Esophagus mucosa (tissue), 1 donor: ENCODE data around the gene SINHCAF. TPM values are rescaled to one million over a fixed set of nuclear protein-coding genes. Genes with fewer than 3 reads are reported as not detected.
"Not testable (repeated sequence)": the region's sequence is repeated elsewhere in the genome, so short reads cannot be mapped to it uniquely, and the experiment has no call there.

Experiments used
- ATAC-seq: fragments of 200-7000 bp; cut with Tn5 transposase; one replicate; pipeline ENCODE4 v1.9.1; 2020
- total RNA-seq: library from RNA; stranded (reverse); gene quantifications from one replicate; pipeline ENCODE4 v1.2.4, GENCODE V29; 2023
- donor health status: DM: yes; HTN: yes; CAD: no.

Gene SINHCAF
- total RNA-seq, 1 donor from 2014 or later = 46.6 TPM

GRCh38 chr12:31306866-31307265 is 19.1 kb downstream of the SINHCAF start:
- no peak for ATAC-seq

- no peak for ATAC-seq
Measured at GRCh38 chr12:31303466-31303865, 22.5 kb downstream of the SINHCAF start.

DNA sequence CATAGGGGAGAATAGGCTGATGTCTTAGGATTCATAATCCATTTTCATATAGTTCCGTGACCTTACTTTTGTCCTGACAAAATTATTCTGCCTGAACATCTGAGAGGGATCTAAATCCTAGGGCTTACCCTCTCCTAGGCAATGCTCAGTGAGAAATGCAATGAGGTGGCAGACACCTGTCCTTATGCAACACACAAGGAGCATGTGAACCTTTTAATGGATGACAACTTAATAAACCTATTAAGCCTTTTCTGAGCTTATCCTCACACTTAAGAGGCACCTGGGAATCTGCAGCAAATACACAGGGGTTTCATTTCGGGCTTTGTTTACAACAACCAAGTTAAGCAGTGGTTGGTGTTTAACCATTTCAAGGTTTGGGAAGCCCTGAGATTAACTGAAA is 24.6 kb downstream of the SINHCAF start:
- ATAC-seq = no peak

GRCh38 chr12:31300783-31301182 is 25.2 kb downstream of the SINHCAF start:
- no peak for ATAC-seq

GRCh38 chr12:31300341-31300740 is 25.6 kb downstream of the SINHCAF start:
- no peak for ATAC-seq

DNA sequence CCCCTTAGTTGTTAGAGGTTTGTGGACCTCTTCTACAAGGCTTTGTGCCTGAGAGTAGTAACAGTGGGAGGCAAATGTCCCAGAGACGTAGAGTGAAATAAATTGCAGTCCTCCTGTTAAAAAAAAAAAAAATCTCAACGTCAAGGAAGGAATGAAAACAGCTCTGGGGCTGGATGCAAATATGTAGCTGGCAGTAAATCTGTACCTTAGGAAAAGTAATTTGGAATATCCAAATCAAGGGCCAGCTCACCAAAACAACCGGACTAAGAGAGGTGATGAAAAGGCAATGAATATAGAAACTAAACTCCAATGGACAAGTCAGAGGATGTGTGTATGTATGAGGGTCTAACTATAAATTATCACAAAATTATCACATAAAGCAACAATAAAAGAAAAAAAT is 27.0 kb downstream of the SINHCAF start:
- ATAC-seq = no peak

DNA sequence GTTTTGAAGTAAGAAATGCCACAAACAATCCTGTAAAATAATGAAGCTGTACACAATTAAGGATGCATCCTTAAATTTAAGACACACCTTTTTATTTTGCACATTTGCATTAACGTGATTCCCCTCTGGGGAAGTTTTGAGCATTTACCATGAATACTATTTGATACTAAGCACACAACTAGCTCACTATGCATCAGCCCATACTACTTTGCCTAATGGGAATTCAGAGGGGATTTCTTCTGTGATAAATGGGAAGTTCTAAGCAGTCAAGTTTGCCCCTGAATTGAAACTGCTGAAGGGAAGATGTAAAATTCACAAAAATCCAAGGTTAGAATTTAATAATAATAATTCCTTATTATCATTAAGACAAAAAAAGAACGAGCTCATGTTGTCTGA is 27.4 kb downstream of the SINHCAF start:
- ATAC-seq = no peak

GRCh38 chr12:31297572-31298514 is 28.1 kb downstream of the SINHCAF start:
- ATAC-seq = no peak

DNA sequence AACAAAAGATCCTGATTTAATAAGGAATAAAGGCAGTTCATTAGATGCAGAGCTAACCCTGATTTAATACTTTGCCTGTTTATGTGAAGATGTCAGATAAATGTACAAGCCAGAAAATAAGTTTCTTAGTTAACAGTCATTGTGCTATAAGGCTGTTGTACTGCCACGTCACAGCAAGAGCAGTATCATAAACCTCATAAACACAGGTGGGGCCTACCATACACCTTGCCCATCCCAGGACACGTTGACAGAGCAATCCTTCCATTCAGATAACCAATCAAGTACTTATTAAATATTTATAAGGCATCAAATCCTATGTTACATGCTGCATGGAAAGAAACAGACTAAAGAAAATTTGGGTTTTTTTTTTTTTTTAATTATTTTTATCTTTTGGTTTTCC is 36.5 kb downstream of the SINHCAF start:
- ATAC-seq = no peak

DNA sequence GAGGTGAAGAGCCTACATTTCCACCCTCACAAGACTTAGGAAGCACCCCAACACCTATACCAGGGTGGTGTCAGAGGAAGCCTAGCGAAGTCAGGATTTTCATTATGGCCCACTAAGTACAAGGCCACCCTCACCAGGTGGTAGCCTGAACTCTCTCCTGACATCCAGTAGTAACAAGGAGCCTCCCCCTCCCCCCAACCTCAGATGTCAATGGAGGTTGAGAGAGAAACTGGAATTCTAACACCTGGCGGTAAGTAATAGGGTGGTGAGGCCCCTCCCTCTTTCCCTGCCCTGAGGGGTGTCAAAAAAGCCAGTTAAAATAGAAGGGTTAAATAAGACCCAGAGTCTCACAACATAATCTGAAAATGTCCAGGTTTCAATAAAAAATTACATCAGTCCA is 37.6 kb downstream of the SINHCAF start:
- ATAC-seq = no peak

DNA sequence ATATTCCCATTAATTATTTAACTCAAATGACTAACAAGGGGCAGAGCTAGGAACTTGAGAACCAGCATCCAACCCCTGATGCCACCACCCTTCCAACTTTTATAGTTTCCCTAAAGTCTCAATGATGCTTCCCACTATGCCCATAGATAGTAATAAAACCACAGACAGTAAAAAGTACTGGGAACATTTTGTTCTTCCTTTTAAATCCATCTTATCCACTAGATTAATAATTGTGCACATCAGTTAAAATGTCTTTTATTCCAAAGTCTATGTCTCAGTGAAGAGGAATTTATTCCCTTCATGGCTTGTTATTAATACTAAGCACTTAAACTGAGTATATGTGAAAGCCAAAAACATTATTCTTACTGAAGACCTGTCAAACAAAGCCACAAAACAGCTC is 45.8 kb downstream of the SINHCAF start:
- no peak for ATAC-seq

GRCh38 chr12:31279390-31279924 is 46.5 kb downstream of the SINHCAF start:
- no peak for ATAC-seq

DNA sequence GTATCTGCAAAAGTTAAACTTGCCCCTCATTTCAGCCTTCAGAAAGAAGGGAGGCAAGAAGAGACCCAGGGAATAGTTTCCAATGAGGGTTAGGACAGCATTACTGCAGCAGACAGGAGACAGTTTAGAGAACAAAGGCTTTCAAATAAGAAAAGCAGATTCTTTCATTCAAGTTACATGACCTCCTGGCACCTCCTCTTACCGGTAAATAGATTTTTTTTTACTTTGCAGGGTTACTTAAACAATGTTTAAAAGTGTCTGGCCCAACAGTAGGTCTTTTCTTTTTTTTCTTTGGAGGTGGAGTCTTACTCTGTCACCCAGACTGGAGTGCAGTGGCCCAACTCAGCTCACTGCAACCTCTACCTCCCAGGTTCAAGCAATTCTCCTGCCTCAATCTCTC is 47.1 kb downstream of the SINHCAF start:
- no peak for ATAC-seq

DNA sequence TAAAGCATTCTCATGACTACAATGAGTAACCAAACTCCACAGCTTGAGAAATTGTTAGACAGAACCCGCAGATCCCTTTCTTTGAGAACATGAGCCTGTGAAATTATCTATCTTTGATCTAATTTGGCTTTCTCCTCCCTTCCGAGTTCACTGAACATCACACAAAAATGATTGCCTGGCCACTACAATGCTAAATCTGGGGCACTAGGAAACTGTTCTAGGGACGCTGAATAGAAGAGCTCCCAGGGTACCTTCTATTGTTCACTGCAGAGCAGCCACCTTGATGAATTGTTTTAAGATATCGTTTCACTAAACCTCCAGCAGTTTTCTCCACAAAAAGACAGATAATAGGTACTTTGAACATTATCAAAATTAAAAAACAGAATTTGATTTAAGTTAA is 47.5 kb downstream of the SINHCAF start:
- ATAC-seq = no peak

DNA sequence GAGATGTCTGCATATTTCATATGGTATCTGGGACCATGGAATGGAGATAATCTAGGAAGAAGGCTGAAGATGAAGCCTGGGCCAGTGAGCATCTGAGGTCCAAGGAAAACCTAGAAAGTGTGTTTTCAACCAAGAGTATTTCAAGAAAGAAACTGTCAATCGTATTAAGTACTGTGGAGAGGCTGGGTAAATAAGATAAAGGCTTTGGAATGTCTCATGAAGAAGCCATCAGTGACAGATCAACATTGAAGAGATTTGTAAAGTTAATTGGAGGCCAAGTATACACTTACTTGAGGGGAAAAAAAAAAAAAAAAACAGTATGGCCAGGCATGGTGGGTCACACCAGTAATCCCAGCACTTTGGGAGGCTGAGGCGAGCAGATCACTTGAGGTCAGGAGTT is 48.9 kb downstream of the SINHCAF start:
- ATAC-seq = no peak

GRCh38 chr12:31275491-31275890 is 50.5 kb downstream of the SINHCAF start:
- no peak for ATAC-seq

DNA sequence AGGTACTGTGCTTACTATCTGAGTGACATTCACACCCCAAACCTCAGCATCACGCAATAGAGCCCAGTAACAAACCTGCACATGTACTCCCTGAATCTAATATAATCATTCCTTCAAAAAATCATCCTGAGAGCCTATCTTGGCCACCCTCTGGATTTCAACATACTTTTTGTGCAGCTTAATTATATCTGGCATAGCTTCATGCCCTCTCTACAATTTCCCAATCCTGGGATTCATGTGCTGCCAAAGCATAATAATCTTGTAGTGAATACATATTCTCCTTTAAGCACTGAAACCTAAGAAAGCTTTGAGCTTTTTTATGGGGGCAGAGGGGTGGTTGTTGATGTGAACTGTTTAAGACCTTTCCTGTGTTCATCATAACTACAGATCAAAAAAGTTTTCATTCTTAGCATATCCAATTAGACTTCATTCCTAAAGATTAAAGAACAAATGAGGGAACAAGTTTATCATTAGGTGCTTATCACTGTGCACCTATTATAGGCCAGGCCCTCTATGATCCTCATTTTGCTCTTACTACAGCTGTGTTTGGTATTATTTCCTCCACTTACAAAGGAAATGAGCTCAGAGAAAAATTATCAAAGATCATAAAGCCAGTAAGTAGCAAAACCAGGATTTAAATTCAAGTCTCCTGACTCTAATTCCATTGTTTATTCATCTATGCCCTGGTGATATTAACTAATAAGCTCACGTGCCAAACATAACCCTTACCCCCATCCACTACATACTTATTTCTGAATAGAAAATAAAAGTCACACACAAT is 51.2 kb downstream of the SINHCAF start:
- no peak for ATAC-seq

DNA sequence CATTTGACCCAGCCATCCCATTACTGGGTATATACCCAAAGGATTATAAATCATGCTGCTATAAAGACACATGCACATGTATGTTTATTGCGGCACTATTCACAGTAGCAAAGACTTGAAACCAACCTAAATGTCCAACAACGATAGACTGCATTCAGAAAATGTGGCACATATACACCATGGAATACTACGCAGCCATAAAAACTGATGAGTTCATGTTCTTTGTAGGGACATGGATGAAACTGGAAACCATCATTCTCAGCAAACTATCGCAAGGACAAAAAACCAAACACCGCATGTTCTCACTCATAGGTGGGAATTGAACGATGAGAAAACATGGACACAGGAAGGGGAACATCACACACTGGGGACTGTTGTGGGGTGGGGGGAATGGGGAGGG is 52.2 kb downstream of the SINHCAF start:
- ATAC-seq = not testable (repeated sequence)

GRCh38 chr12:31272607-31273225 is 53.2 kb downstream of the SINHCAF start:
- no peak for ATAC-seq

GRCh38 chr12:31267966-31268365 is 58.0 kb downstream of the SINHCAF start:
- ATAC-seq = no peak

- no peak for ATAC-seq
Measured at GRCh38 chr12:31265722-31266121, 60.2 kb downstream of the SINHCAF start.

DNA sequence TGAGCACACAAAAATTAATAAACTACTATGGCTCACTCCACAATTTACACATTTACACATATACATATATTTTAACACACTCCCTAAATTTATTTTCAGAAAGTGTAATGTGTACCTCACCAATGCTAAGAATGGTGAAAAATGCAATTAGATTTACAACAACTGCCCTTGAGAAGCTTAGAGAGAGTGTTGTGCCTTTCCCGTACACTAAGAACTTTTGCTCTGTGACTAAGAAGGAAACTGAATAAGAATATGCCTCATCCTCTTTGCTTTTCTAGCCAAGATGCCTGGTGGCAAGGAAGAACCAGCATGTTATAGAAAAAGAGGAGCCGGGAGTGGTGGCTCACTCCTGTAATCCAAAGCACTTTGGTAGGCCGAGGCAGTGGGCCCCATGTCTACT is 62.3 kb downstream of the SINHCAF start:
- ATAC-seq = no peak

DNA sequence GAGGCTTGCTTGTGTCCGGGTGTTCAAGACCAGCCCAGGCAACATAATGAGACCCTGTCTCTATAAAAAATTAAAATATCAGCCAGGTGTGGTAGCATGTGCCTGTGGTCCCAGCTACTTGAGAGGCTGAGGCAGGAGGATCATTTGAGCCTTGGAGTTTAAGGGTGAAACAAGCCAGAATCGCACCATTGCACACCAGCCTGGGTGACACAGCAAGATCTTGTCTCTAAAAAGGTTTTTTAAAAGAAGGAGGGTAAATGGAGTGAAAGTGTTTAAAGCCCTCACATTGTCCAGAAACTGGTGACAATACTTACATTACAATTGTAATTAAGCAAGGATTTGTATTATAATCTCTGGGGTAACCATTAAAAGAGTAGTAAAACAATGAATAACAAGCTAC is 64.2 kb downstream of the SINHCAF start:
- no peak for ATAC-seq
